Mucosa of descending colon (tissue), 3 donors: ENCODE data around the gene ADGRL4. TPM values are rescaled to one million over a fixed set of nuclear protein-coding genes. Genes with fewer than 3 reads are reported as not detected.

Experiments
- ATAC-seq: fragments of 200-7000 bp; cut with Tn5 transposase; one replicate; pipeline ENCODE4 v1.9.1; 2020; ENCODE audit warnings: mild to moderate bottlenecking, moderate library complexity
- DNase-seq, 3 donors: peaks; one replicate each; pipeline ENCODE4 v3.0.0-alpha.2; 2020
- H3K36me3 ChIP-seq: fragments of 200-600 bp; one replicate; pipeline ENCODE4 v1.8.0; 2021; ENCODE audit warnings: low read depth, mild to moderate bottlenecking
- H3K4me1 ChIP-seq: fragments of 200-600 bp; one replicate; pipeline ENCODE4 v1.8.0; 2021; ENCODE audit warnings: low read depth, mild to moderate bottlenecking
- H3K4me3 ChIP-seq: fragments of 200-600 bp; one replicate; pipeline ENCODE4 v1.8.0; 2021; ENCODE audit warnings: mild to moderate bottlenecking
- H3K9me3 ChIP-seq: fragments of 200-600 bp; one replicate; pipeline ENCODE4 v1.8.0; 2021; ENCODE audit warnings: mild to moderate bottlenecking
- intact Hi-C, 2 donors: fragments of 100-400 bp; cut with DNase I in 1 of 2; cut with micrococcal nuclease in 1 of 2; formaldehyde crosslinking; loops; one replicate each; pipeline versions ENCODE4 v1.11.0 to v1.11.1; 2022; cut with DNase I, micrococcal nuclease
- total RNA-seq, 3 donors: library from RNA; stranded (reverse); fragmentation: NEBNext Ultra II Directional in 2 of 3; extraction: Animal tissue kit (Norgen Biotek cat#: 25700) in 2 of 3; gene quantifications; one replicate each; pipeline versions ENCODE4 v1.2.1 to v1.2.4, GENCODE V29; 2021 to 2023
- TF ChIP-seq, protein P1 (sequence below): fragments of 200-600 bp; IDR thresholded peaks from one replicate; pipeline ENCODE4 v1.8.0; 2022; ENCODE audit warnings: antibody characterized with exemption, mild to moderate bottlenecking
- donor health status: DM: no; HTN: no; CAD: no; lungs with moderate emphysema.
- donor health status: DM: no; HTN: no; CAD: no.
- donor health status: DM: no; HTN: yes; CAD: no.

The ADGRL4 gene
- total RNA-seq, 3 donors from 2014 or later = 1.7 to 5.3 (median 4.6) TPM

GRCh38 chr1:79042539-79042938 lies 36.0 kb upstream of the ADGRL4 start:
- H3K4me1 ChIP-seq = no peaks in the 10 kb centered on the region
- H3K4me3 ChIP-seq = no peak overlapping the region
- DNase-seq (no peak), ATAC-seq (no peak)
- TF ChIP-seq, protein P1, sequence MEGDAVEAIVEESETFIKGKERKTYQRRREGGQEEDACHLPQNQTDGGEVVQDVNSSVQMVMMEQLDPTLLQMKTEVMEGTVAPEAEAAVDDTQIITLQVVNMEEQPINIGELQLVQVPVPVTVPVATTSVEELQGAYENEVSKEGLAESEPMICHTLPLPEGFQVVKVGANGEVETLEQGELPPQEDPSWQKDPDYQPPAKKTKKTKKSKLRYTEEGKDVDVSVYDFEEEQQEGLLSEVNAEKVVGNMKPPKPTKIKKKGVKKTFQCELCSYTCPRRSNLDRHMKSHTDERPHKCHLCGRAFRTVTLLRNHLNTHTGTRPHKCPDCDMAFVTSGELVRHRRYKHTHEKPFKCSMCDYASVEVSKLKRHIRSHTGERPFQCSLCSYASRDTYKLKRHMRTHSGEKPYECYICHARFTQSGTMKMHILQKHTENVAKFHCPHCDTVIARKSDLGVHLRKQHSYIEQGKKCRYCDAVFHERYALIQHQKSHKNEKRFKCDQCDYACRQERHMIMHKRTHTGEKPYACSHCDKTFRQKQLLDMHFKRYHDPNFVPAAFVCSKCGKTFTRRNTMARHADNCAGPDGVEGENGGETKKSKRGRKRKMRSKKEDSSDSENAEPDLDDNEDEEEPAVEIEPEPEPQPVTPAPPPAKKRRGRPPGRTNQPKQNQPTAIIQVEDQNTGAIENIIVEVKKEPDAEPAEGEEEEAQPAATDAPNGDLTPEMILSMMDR = no peak
- intact Hi-C loops = no loop called here
- H3K36me3 ChIP-seq = no peaks in the 10 kb centered on the region
- H3K9me3 ChIP-seq = no peaks in the 10 kb centered on the region

DNA sequence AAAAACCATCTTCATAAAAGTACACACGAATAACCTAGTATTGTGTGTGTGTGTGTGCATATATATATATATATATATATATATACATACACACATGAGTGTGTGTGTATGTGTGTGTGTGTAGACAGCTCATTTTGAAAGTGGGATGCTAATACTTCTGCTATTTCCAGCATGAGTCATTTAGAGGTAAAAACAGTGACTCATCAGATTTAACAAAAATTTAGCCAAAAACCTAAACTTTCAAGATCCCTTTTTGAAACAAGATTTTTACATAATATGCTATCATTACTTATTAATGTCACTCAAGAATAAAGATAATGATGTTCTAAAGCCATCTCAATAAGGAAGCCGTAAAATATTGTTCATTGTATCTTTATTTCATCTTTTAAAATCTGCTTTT lies 35.6 kb upstream of the ADGRL4 start:
- ATAC-seq = no peak
- peaks cover 3% of the 10 kb centered on the region for H3K9me3 ChIP-seq
- no peaks in the 10 kb centered on the region for H3K36me3 ChIP-seq
- TF ChIP-seq, protein P1 = no peak
- DNase-seq = no peak
- intact Hi-C loops = no loop called here
- no peaks in the 10 kb centered on the region for H3K4me1 ChIP-seq
- no peak overlapping the region for H3K4me3 ChIP-seq

GRCh38 chr1:79041666-79042065 lies 35.1 kb upstream of the ADGRL4 start:
- Histone ChIP-seq H3K9me3 (peaks cover 6% of the 10 kb centered on the region), H3K36me3 (no peaks in the 10 kb centered on the region), H3K4me1 (no peaks in the 10 kb centered on the region), H3K4me3 (no peak overlapping the region)
- no peak for DNase-seq
- intact Hi-C loops = no loop called here
- TF ChIP-seq, protein P1 = no peak
- no peak for ATAC-seq

- no peaks in the 10 kb centered on the region for H3K4me1 ChIP-seq
- no peak for ATAC-seq
- peaks cover 14% of the 10 kb centered on the region for H3K9me3 ChIP-seq
- DNase-seq = no peak
- intact Hi-C loops = no loop called here
- TF ChIP-seq, protein P1 = no peak
- H3K36me3 ChIP-seq = no peaks in the 10 kb centered on the region
- H3K4me3 ChIP-seq = no peak overlapping the region
Observed at GRCh38 chr1:79040424-79041082, 34.0 kb upstream of the ADGRL4 start.

GRCh38 chr1:79037085-79037484 lies 30.6 kb upstream of the ADGRL4 start:
- ATAC-seq (no peak), DNase-seq (no peak)
- intact Hi-C loops = no loop called here
- no peaks in the 10 kb centered on the region for H3K4me1 ChIP-seq
- peaks cover 14% of the 10 kb centered on the region for H3K9me3 ChIP-seq
- H3K4me3 ChIP-seq = no peak overlapping the region
- TF ChIP-seq, protein P1 = no peak
- H3K36me3 ChIP-seq = no peaks in the 10 kb centered on the region

DNA sequence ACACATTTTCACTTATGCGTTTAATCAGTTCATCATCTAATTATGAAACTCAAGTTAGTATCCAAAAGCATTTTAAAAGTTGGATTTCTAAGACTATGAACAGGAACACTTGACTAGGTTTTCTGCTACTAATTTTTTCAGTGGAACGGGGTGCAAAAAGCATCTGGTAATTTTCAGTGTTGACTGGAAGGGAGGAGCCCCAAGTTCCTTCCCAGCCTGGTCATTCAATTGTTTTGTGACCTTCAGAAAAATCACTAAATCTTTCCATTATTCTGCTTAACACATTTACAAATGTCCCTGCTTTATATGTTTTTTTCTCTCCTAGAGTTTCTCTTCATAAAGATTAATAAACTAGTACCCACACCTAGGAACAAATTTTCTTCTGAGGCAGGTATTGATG lies 6.0 kb upstream of the ADGRL4 start:
- DNase-seq = no peak
- Histone ChIP-seq H3K4me3 (no peak overlapping the region), H3K9me3 (no peaks in the 10 kb centered on the region), H3K36me3 (no peaks in the 10 kb centered on the region), H3K4me1 (no peaks in the 10 kb centered on the region)
- no peak for ATAC-seq
- TF ChIP-seq, protein P1 = no peak
- intact Hi-C loops = no loop called here
